ENCODE measurements around the gene TFAP2A.

- TF ChIP-seq CTCF (optimal IDR thresholded peaks at IDR 0.05 in 1 of 3, IDR thresholded peaks at IDR 0.05 in 1 of 3, conservative IDR thresholded peaks at IDR 0.05 in 1 of 3; ENCODE audit: extremely low read depth in 1 of 3, insufficient read depth in 2 of 3, low read length in 3 of 3) = no peak
- TF ChIP-seq EZH2 (IDR thresholded peaks at IDR 0.05; ENCODE audit: low read length) = no peak
Observed at GRCh38 chr6:10416863-10417641, 2.2 kb upstream of the TFAP2A start.
